ENCODE measurements around the gene RUSC1. TPM values are rescaled to one million over a fixed set of nuclear protein-coding genes. Genes with fewer than 3 reads are reported as not detected.

RUSC1 gene
- total RNA-seq, 1 experiment from 2014 or later: 66.9 TPM

DNA sequence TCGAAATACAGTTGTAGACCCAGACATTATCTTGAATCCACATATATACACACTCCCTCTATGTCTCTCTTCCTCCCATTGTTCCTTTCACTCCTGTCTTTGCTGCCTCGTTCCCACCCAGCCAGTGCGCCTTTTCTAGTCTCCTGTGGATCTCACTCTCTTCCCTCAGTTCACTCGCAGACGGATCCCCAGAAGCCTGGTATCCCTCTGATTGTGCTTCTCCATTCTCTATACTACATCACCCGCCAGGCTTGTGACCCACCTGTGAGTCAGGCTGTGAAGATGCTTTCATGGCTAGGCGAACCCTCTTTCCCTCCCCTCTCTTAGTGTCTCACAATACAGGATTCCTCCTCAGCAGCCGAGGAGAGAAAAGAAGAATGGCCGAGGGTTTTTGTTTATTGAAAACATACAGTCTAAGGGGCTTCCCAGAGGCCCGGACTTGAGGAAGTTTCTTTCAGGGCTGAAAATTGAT, 42.0 kb upstream of the RUSC1 start:
- no peak overlapping the region for H4K8ac ChIP-seq (replicated peaks; ENCODE audit: insufficient read length, low read depth, low read length)
- H3K56ac ChIP-seq (ENCODE audit: insufficient read length, low read depth, low read length): no peak overlapping the region
- H3K23ac ChIP-seq (ENCODE audit: insufficient read length, low read depth, low read length): no peak overlapping the region
- H3K27ac ChIP-seq (ENCODE audit: insufficient read length, low read depth, low read length): no peak overlapping the region
- H3K27me3 ChIP-seq (ENCODE audit: insufficient read depth, low read length): no peaks in the 10 kb centered on the region
- no peak overlapping the region for H2BK120ac ChIP-seq (ENCODE audit: low read depth, low read length, poor library complexity, severe bottlenecking)
- no peak overlapping the region for H2BK12ac ChIP-seq (ENCODE audit: insufficient read length, low read depth, low read length)
- H3K4me1 ChIP-seq (ENCODE audit: insufficient read depth, low read length): peaks cover 6% of the 10 kb centered on the region; the same call in 1 of the 2 replicates
- peaks cover 13% of the 10 kb centered on the region for H3K23me2 ChIP-seq (ENCODE audit: insufficient read length, low read depth, low read length, poor library complexity, severe bottlenecking)
- peak overlapping the region in 2 of 3 experiments; percentile 48 to 78; a peak in 5 of 7 replicates for H3K27ac Mint-ChIP-seq
- H2AK5ac ChIP-seq (ENCODE audit: insufficient read length, low read length): no peak overlapping the region
- H3K79me2 ChIP-seq (ENCODE audit: insufficient read depth, low read length): no peaks in the 10 kb centered on the region
- peaks cover 25 to 28% of the 10 kb centered on the region in 2 experiments for H3K4me1 Mint-ChIP-seq
- 0 out of 5 replicates have a peak, but pooled peaks cover 0 to 2% of the 10 kb centered on the region in 2 experiments for H3K9me3 Mint-ChIP-seq
- TF ChIP-seq, protein P1, sequence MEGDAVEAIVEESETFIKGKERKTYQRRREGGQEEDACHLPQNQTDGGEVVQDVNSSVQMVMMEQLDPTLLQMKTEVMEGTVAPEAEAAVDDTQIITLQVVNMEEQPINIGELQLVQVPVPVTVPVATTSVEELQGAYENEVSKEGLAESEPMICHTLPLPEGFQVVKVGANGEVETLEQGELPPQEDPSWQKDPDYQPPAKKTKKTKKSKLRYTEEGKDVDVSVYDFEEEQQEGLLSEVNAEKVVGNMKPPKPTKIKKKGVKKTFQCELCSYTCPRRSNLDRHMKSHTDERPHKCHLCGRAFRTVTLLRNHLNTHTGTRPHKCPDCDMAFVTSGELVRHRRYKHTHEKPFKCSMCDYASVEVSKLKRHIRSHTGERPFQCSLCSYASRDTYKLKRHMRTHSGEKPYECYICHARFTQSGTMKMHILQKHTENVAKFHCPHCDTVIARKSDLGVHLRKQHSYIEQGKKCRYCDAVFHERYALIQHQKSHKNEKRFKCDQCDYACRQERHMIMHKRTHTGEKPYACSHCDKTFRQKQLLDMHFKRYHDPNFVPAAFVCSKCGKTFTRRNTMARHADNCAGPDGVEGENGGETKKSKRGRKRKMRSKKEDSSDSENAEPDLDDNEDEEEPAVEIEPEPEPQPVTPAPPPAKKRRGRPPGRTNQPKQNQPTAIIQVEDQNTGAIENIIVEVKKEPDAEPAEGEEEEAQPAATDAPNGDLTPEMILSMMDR (conservative IDR thresholded peaks at IDR 0.05): no peak
- DNase-seq: no peak
- H3K9ac ChIP-seq (ENCODE audit: extremely low read depth, insufficient read length, low read length): no peak overlapping the region
- peaks cover 4% of the 10 kb centered on the region; the same call in 1 of the 2 replicates for H3K27me3 Mint-ChIP-seq (ENCODE audit: low read depth)
- peak overlapping the region; percentile 67 to 83; a peak in 4 of 5 replicates for H3K4me3 Mint-ChIP-seq
- H4K5ac ChIP-seq (ENCODE audit: insufficient read length, low read depth, low read length): no peak overlapping the region
- WGBS (ENCODE audit: extremely low coverage, insufficient read length, low lambda C conversion rate): no CpG with 5 or more reads among the region's 10 CpGs
- H4K91ac ChIP-seq (ENCODE audit: insufficient read length, low read depth, low read length): no peak overlapping the region
- H2BK15ac ChIP-seq (ENCODE audit: low read depth, low read length): no peak overlapping the region
- no peak overlapping the region for H2BK20ac ChIP-seq (ENCODE audit: low read depth, low read length, poor library complexity, severe bottlenecking)
- H3K79me1 ChIP-seq (ENCODE audit: insufficient read depth, low read depth, low read length, poor library complexity, severe bottlenecking): no peaks in the 10 kb centered on the region
- peak overlapping the region; percentile 26 for H3K4me2 ChIP-seq (ENCODE audit: insufficient read depth, insufficient read length, low read length)
- no peaks in the 10 kb centered on the region for H4K20me1 ChIP-seq (ENCODE audit: control insufficient read depth, insufficient read depth, insufficient read length)
- no peak overlapping the region for H2AFZ ChIP-seq (ENCODE audit: low read length)
- H3T11ph ChIP-seq (ENCODE audit: low read length): no peak overlapping the region
- H3K36me3 Mint-ChIP-seq (ENCODE audit: insufficient read depth in 1 of 3, low read depth in 3 of 3): peaks cover 1 to 10% (median 4%) of the 10 kb centered on the region in 3 experiments; a peak in 5 of 7 replicates
- H3K18ac ChIP-seq (ENCODE audit: insufficient read length, low read depth, low read length): no peak overlapping the region
- H3K9me3 ChIP-seq (ENCODE audit: control insufficient read depth, low read depth, low read length): no peaks in the 10 kb centered on the region
- H3K14ac ChIP-seq (ENCODE audit: insufficient read depth, low read length): no peak overlapping the region
- H3K4ac ChIP-seq (ENCODE audit: low read depth, low read length): no peak overlapping the region
- no peak overlapping the region for H2BK5ac ChIP-seq (ENCODE audit: insufficient read length, low read length)
